ENCODE data around the gene ANKRD63.

GRCh38 chr15:40301467-40302179 lies 18.8 kb upstream of the ANKRD63 start:
- TF ChIP-seq CTCF (IDR thresholded peaks at IDR 0.05) (no peak), EP300 (IDR thresholded peaks at IDR 0.05) (no peak), POLR2A (IDR thresholded peaks at IDR 0.05) (no peak)

Measured in tibial nerve (tissue), 4 donors.